Measurements from ENCODE around the gene ERCC6. TPM values are rescaled to one million over a fixed set of nuclear protein-coding genes. Genes with fewer than 3 reads are reported as not detected.

Gene ERCC6
- total and polyA plus RNA-seq, 7 donors = 2.7 to 19.3 (median 11.5) TPM

- Histone ChIP-seq H3K4me1 (peaks cover 6% of the 10 kb centered on the region), H3K9me3 (no peaks in the 10 kb centered on the region), H3K27ac (no peak overlapping the region), H3K27me3 (ENCODE audit: insufficient read depth in 3 of 3, low read length in 2 of 3) (no peaks in the 10 kb centered on the region), H3K36me3 (ENCODE audit: insufficient read depth in 1 of 2, low read depth in 1 of 2) (peaks cover 0 to 12% of the 10 kb centered on the region in 2 donors), H3K4me3 (no peak overlapping the region)
- ATAC-seq = no peak
- DNase-seq = no peak
- intact Hi-C loops (cut with DNase I) = no loop called here
- TF ChIP-seq CTCF (IDR thresholded peaks at IDR 0.05) = no peak
- WGBS, 3 donors = 67 to 72% (median 70%) methylated on average over 4 of the region's 4 CpGs
Measured at GRCh38 chr10:49508249-49508648, 30.7 kb downstream of the ERCC6 start.

- intact Hi-C loops (cut with DNase I) = no loop called here
- no peak overlapping the region for H3K4me3 ChIP-seq
- H3K36me3 ChIP-seq (ENCODE audit: insufficient read depth in 1 of 2, low read depth in 1 of 2) = peaks cover 0 to 12% of the 10 kb centered on the region in 2 donors
- DNase-seq (no peak), ATAC-seq (no peak)
- no peak for TF ChIP-seq CTCF (IDR thresholded peaks at IDR 0.05)
- no peaks in the 10 kb centered on the region for H3K9me3 ChIP-seq
- H3K27ac ChIP-seq = no peak overlapping the region
- WGBS, 3 donors = 84 to 86% (median 85%) methylated on average over 4 of the region's 4 CpGs
- H3K4me1 ChIP-seq = peaks cover 19% of the 10 kb centered on the region
- H3K27me3 ChIP-seq (ENCODE audit: insufficient read depth in 3 of 3, low read length in 2 of 3) = no peaks in the 10 kb centered on the region
Measured at GRCh38 chr10:49505589-49505988, 33.3 kb downstream of the ERCC6 start.

- no peaks in the 10 kb centered on the region for H3K27me3 ChIP-seq (ENCODE audit: insufficient read depth in 3 of 3, low read length in 2 of 3)
- peaks cover 0 to 12% of the 10 kb centered on the region in 2 donors for H3K36me3 ChIP-seq (ENCODE audit: insufficient read depth in 1 of 2, low read depth in 1 of 2)
- no peak for TF ChIP-seq CTCF (IDR thresholded peaks at IDR 0.05)
- intact Hi-C loops (cut with DNase I) = no loop called here
- H3K27ac ChIP-seq = no peak overlapping the region
- DNase-seq (no peak), ATAC-seq (no peak)
- no peaks in the 10 kb centered on the region for H3K9me3 ChIP-seq
- H3K4me3 ChIP-seq = no peak overlapping the region
- H3K4me1 ChIP-seq = peaks cover 22% of the 10 kb centered on the region
- 87 to 92% (median 90%) methylated on average over 3 of the region's 3 CpGs for WGBS, 3 donors
Measured at GRCh38 chr10:49505076-49505475, 33.8 kb downstream of the ERCC6 start.

- intact Hi-C loops (cut with DNase I) = no loop called here
Measured at GRCh38 chr10:49504528-49504927, 34.4 kb downstream of the ERCC6 start.

More at GRCh38 chr10:49504528-49504927, 34.4 kb downstream of the ERCC6 start:
- Histone ChIP-seq H3K4me1 (peaks cover 26% of the 10 kb centered on the region), H3K36me3 (ENCODE audit: insufficient read depth in 1 of 2, low read depth in 1 of 2) (peaks cover 0 to 12% of the 10 kb centered on the region in 2 donors), H3K27me3 (ENCODE audit: insufficient read depth in 3 of 3, low read length in 2 of 3) (no peaks in the 10 kb centered on the region), H3K27ac (no peak overlapping the region), H3K9me3 (no peaks in the 10 kb centered on the region), H3K4me3 (no peak overlapping the region)
- no peak for DNase-seq
- 48 to 76% (median 70%) methylated on average over 1 of the region's 1 CpG for WGBS, 3 donors
- no peak for ATAC-seq
- TF ChIP-seq CTCF (IDR thresholded peaks at IDR 0.05) = no peak

Measured in psoas muscle (tissue), 8 donors.